GM19351 (cell line): ENCODE data around the gene MYL9.
"Not testable (repeated sequence)": the region's sequence is repeated elsewhere in the genome, so short reads cannot be mapped to it uniquely, and the experiment has no call there.

Experiments used
- ATAC-seq: cut with Tn5 transposase; IDR thresholded peaks from one replicate; pipeline ENCODE4 v1.9.1; 2021; ENCODE audit warnings: mild to moderate bottlenecking, moderate library complexity; ENCODE audit not compliant: unreplicated experiment

Gene MYL9

GRCh38 chr20:36548704-36549627 lies 7.6 kb downstream of the MYL9 start:
- no peak for ATAC-seq

- ATAC-seq = no peak
Observed at GRCh38 chr20:36549628-36549941, 8.3 kb downstream of the MYL9 start.

- no peak for ATAC-seq
Observed at GRCh38 chr20:36549942-36550789, 8.8 kb downstream of the MYL9 start.

- ATAC-seq = no peak
Observed at GRCh38 chr20:36550790-36551299, 9.5 kb downstream of the MYL9 start.

- no peak for ATAC-seq
Observed at GRCh38 chr20:36555248-36555647, 13.9 kb downstream of the MYL9 start.

GRCh38 chr20:36562724-36563123 lies 21.4 kb downstream of the MYL9 start:
- ATAC-seq = no peak

- ATAC-seq = no peak
Observed at GRCh38 chr20:36563374-36563773, 22.1 kb downstream of the MYL9 start.

- not testable (repeated sequence) for ATAC-seq
Observed at GRCh38 chr20:36564078-36564725, 22.9 kb downstream of the MYL9 start.

GRCh38 chr20:36564726-36565121 lies 23.4 kb downstream of the MYL9 start:
- not testable (repeated sequence) for ATAC-seq

GRCh38 chr20:36565520-36565919 lies 24.2 kb downstream of the MYL9 start:
- ATAC-seq = no peak

- no peak for ATAC-seq
Observed at GRCh38 chr20:36569847-36570429, 28.6 kb downstream of the MYL9 start.

- ATAC-seq = no peak
Observed at GRCh38 chr20:36571564-36572504, 30.5 kb downstream of the MYL9 start.

GRCh38 chr20:36572701-36573102 lies 31.4 kb downstream of the MYL9 start:
- ATAC-seq = peak; percentile 18

GRCh38 chr20:36573103-36573797 lies 31.9 kb downstream of the MYL9 start, which contains the start of gene TGIF2:
Gene TGIF2 (plus strand): TSS chr20:36573597. CDS start chr20:36578775, 5,178 bp downstream.
- ATAC-seq = peak; percentile 61

- no peak for ATAC-seq
Observed at GRCh38 chr20:36573798-36574365, 32.6 kb downstream of the MYL9 start.

- no peak for ATAC-seq
Observed at GRCh38 chr20:36574366-36575135, 33.2 kb downstream of the MYL9 start.

GRCh38 chr20:36576081-36576445 lies 34.7 kb downstream of the MYL9 start:
- no peak for ATAC-seq
